HG03103 (cell line): Measurements from ENCODE around the gene PPP1R14B.

Experiments used
- ATAC-seq: cut with Tn5 transposase; IDR thresholded peaks from one replicate; pipeline ENCODE4 v1.9.1; 2021; ENCODE audit warnings: low read depth; ENCODE audit not compliant: unreplicated experiment

Gene PPP1R14B

GRCh38 chr11:64218628-64219353 lies 28.0 kb downstream of the PPP1R14B start:
- no peak for ATAC-seq

- ATAC-seq: no peak
Observed at GRCh38 chr11:64216879-64217278, 29.9 kb downstream of the PPP1R14B start.

DNA sequence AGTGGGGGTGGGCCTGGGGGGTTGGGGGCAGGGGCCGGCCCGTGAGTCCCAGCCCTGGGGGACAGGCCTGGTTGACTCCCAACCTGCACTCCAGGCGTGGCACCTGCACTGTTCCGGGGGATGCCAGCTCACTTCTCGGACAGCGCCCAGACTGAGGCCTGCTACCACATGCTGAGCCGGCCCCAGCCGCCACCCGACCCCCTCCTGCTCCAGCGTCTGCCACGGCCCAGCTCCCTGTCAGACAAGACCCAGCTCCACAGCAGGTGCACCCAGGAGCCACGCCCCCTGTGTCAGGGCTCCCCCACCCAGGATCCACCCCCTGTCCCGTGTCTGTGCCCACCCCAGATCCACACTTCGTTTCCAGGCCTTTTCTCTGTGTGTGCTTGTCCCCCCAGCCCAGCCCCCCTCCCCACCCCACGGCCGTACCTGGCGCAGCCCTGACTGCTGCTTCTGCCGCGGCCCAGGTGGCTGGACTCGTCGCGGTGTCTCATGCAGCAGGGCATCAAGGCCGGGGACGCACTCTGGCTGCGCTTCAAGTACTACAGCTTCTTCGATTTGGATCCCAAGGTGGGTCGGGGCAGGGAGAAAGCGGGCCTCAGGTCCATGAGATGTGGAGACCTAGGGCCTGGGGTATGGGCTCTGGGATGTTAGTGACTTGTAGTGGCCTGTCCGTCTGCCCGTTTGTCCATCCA lies 35.4 kb downstream of the PPP1R14B start:
- no peak for ATAC-seq

- ATAC-seq: no peak
Observed at GRCh38 chr11:64210301-64211020, 36.3 kb downstream of the PPP1R14B start.

DNA sequence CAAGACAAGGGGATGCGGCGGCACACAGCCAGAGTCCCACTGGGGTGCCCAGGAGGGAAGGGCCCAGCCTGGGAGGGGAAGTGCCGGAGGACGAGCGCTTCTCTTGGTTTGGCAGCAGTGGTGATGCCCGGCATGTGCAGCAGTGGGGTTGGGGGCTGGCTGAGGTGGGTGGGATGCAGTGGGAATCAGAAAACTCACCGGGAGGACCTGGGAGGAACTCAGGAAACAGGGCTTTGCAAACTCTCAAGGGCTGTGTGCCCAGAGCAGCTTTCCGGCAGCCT lies 37.2 kb downstream of the PPP1R14B start:
- no peak for ATAC-seq

DNA sequence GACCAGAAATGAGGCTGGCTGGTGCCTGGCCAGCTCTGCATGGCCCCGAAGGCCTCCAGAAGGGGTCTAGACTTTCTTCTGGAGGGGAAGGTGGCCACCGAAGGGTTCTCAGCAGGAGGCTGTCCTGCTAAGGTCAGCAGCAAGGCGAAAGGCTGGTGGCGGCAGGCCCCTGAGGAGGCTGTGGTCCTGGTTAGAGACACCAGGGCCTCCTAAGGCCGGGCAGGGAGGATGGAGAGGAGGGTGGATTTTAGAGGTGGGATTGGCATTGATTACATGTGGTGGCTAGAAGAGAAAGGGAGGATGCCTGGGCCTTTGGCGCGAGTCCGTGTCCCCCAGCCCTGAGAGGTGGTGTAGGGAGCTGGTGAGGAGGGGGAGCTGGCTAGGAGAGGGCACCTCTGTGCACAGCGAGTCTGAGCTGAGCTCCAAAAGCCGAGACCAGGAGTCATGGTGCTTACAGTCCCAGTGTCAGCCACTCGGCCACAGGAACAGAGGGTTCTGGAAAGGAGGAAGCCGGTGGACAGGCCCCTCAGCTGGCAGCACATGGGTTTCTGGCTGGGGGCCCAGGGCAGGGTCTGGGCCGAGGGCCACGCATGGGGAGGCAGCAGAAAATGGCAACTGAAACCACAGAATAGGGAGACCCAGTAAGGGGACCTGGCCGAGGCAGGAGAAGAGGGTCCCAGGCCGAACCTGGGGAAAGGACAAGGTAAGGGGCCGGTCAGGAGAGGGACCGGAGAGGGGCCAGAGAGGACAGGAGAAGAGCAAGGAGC lies 37.8 kb downstream of the PPP1R14B start:
- ATAC-seq: no peak

DNA sequence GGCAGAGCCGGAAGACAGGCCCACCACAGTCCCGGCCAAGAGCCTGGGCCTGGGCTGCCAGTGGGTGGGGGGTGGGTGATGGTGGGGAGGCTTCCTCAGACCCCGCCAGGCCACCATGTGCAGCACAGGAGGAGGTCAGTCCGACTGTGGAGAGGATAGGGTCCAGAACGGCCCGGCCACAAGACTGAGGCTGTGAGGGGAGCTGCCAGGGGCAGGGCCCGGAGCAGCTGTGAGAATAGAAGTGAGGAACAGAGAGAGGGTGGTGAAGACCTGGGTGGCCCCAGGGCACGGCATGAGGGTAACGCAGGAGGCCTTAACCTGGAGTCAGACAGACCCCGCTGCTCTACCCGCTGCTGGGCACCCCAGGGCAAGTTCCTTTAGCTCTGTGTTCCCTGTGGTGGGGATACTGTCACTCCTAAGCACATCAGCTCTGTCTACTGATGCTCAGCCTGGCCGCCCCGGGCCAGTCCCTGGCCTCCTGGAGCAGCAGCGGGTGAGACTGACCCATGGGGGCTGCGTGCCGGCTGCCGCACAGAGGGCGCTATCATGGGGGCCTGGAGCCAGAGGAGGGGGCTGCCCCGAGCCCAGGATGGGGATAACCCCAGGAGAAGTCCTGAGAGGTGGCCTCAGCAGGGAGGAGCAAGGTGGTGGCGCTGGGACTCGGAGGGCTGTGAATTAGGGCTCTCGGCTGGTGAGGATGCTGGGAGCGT lies 38.5 kb downstream of the PPP1R14B start:
- no peak for ATAC-seq

- peak; percentile 42 for ATAC-seq
Observed at GRCh38 chr11:64207256-64208085, 39.3 kb downstream of the PPP1R14B start.

- ATAC-seq: no peak
Observed at GRCh38 chr11:64206457-64207255, 40.1 kb downstream of the PPP1R14B start, which contains the start of gene FERMT3. TSS of gene FERMT3 (plus strand) at chr11:64206721. CDS start at chr11:64207365, 644 bp downstream.

GRCh38 chr11:64204464-64204989 lies 42.2 kb downstream of the PPP1R14B start:
- no peak for ATAC-seq

DNA sequence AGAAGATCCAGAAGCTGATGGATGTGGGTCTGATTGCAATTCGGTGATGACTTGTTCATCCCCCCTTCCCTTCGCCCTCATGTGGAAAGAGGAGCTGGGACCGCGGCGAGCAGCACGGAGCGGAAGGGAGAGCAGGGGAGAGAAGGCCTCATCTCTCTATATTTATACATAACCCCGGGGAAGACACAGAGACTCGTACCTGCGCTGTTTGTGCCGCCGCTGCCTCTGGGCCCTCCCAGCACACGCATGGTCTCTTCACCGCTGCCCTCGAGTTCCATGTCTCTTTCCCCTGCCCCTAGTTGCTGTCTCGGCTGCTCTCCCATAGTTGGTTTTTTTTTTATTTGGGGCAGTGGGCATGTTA lies 42.7 kb downstream of the PPP1R14B start:
- ATAC-seq: no peak

DNA sequence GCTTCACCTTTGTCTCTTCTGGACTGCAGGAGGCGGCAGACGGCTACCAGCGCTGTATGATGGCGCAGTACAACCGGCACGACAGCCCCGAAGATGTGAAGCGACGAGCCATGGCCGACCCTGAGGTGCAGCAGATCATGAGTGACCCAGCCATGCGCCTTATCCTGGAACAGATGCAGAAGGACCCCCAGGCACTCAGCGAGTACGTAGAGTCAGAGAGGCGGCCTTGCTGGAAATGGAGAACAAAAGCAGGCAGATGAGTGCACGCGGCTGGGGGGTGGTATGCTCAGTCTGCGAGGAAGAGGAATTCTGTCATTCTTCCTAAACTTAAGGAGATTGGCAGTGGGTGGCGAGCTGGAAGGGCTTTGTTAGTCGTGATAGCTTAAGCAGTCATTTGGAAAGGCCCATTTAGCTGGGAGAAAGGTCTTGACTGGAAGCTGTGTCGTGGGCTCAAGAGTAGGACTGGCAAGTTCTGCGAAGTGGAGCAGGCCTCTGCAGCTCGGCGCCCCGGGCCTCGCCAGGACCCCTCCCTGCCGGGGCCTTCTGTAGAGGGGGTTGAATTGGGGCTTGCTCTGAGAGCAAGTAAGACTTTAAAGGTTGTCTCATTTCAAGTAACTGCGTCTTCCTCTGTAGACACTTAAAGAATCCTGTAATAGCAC lies 43.2 kb downstream of the PPP1R14B start:
- ATAC-seq: no peak

DNA sequence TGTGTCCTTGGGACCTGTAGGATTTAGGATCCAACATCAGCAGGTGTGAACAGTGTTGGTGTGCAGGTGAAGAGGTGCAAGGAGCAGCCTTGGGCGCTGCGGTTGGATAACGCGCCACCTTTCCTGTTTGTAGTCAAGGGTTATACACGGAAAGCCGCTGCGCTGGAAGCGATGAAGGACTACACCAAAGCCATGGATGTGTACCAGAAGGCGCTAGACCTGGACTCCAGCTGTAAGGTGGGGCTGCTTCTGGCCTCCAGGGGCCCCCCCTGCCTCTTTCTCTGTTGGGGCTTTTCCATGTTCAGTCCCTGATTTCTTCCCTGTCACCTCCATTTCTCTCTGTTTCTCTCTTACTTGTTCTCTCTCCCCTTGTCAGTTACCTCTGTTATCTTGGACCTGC lies 43.8 kb downstream of the PPP1R14B start:
- no peak for ATAC-seq

- no peak for ATAC-seq
Observed at GRCh38 chr11:64201543-64201942, 45.2 kb downstream of the PPP1R14B start.

GRCh38 chr11:64198511-64198910 lies 48.2 kb downstream of the PPP1R14B start:
- ATAC-seq: no peak

- no peak for ATAC-seq
Observed at GRCh38 chr11:64196626-64197025, 50.1 kb downstream of the PPP1R14B start.
